Keratinocyte (primary cell): ENCODE measurements around the gene CAND2. TPM values are rescaled to one million over a fixed set of nuclear protein-coding genes. Genes with fewer than 3 reads are reported as not detected.
"Not testable (repeated sequence)": the region's sequence is repeated elsewhere in the genome, so short reads cannot be mapped to it uniquely, and the experiment has no call there.

ENCODE experiments used
- DNase-seq: peaks from one replicate; pipeline ENCODE4 v3.0.0-alpha.2; 2011; ENCODE audit warnings: low read depth, missing footprints, low spot score
- FAIRE-seq: peaks from 2 replicates; lab custom pipeline; 2011; peaks lifted over from hg19 to GRCh38; lab: Jason Lieb, UNC
- H2AFZ ChIP-seq: 2 replicates; pipeline ENCODE4 v1.6.0; 2012; ENCODE audit warnings: low read length, control low read depth, inconsistent platforms; ENCODE audit not compliant: control insufficient read depth
- H3K27ac ChIP-seq: 2 replicates; pipeline ENCODE4 v1.5.1; 2011; ENCODE audit warnings: low read length; ENCODE audit not compliant: control insufficient read depth, insufficient read depth
- H3K27me3 ChIP-seq: 3 replicates; pipeline ENCODE4 v1.6.0; 2011; ENCODE audit warnings: low read length; ENCODE audit not compliant: control insufficient read depth, insufficient read depth; ENCODE audit errors: extremely low read depth
- H3K36me3 ChIP-seq, 2 experiments: 2 replicates in 1 of 2; 3 replicates in 1 of 2; pipeline ENCODE4 v1.5.1; 2011; ENCODE audit warnings: low read length in 2 of 2, mild to moderate bottlenecking in 1 of 2; ENCODE audit not compliant: control insufficient read depth in 2 of 2, insufficient read depth in 2 of 2; ENCODE audit errors: extremely low read depth in 1 of 2
- H3K4me1 ChIP-seq: 3 replicates; pipeline ENCODE4 v1.5.1; 2011; ENCODE audit warnings: low read length; ENCODE audit not compliant: control insufficient read depth, insufficient read depth; ENCODE audit errors: extremely low read depth
- H3K4me2 ChIP-seq: 3 replicates; pipeline ENCODE4 v1.6.0; 2011; ENCODE audit warnings: low read depth, low read length; ENCODE audit not compliant: control insufficient read depth, insufficient read depth; ENCODE audit errors: extremely low read depth
- H3K4me3 ChIP-seq, 3 experiments: fragments of 200-600 bp in 1 of 3; sonication (generic) in 1 of 3; 2 replicates in 2 of 3; 3 replicates in 1 of 3; pipeline ENCODE4 v1.5.1; 2011 to 2016; ENCODE audit warnings: low read length in 3 of 3, mild to moderate bottlenecking in 3 of 3, control low read depth in 2 of 3, inconsistent platforms in 1 of 3, low read depth in 1 of 3, mixed read lengths in 1 of 3, mixed run types in 1 of 3, moderate library complexity in 1 of 3; ENCODE audit not compliant: control insufficient read depth in 2 of 3, insufficient read depth in 2 of 3; ENCODE audit errors: extremely low read depth in 1 of 3
- H3K79me2 ChIP-seq: 2 replicates; pipeline ENCODE4 v1.6.0; 2012; ENCODE audit warnings: low read length; ENCODE audit not compliant: control insufficient read depth, insufficient read depth
- H3K9ac ChIP-seq: 3 replicates; pipeline ENCODE4 v1.6.0; 2011; ENCODE audit warnings: low read length; ENCODE audit not compliant: control insufficient read depth, insufficient read depth; ENCODE audit errors: extremely low read depth
- H3K9me1 ChIP-seq: 3 replicates; pipeline ENCODE4 v1.6.0; 2011; ENCODE audit warnings: low read length; ENCODE audit not compliant: control insufficient read depth, insufficient read depth; ENCODE audit errors: extremely low read depth
- H3K9me3 ChIP-seq: 2 replicates; pipeline ENCODE4 v1.5.1; 2012; ENCODE audit warnings: low read depth, low read length; ENCODE audit not compliant: control insufficient read depth
- H4K20me1 ChIP-seq: 3 replicates; pipeline ENCODE4 v1.6.0; 2011; ENCODE audit warnings: low read length; ENCODE audit not compliant: control insufficient read depth, insufficient read depth; ENCODE audit errors: extremely low read depth
- EZH2 ChIP-seq: IDR thresholded peaks from one replicate; pipeline ENCODE4 v1.6.1; 2012; ENCODE audit warnings: inconsistent platforms, mild to moderate bottlenecking, low read length, moderate library complexity
- dilution Hi-C: fragments of 300-500 bp; cut with MboI; formaldehyde crosslinking; loops from one replicate; pipeline ENCODE4 v1.7.0; 2020; ENCODE audit warnings: low sequenced_read_pairs; ENCODE audit not compliant: extremely low pct_ligation_motif_present
- polyA plus RNA-seq, 5 experiments: library from polyadenylated mRNA; depleted of rRNA in 3 of 5; stranded (reverse) in 3 of 5; stranded (forward) in 1 of 5; unstranded in 1 of 5; fragments of >200 nt; gene quantifications; 1 replicate in 1 of 5; 2 replicates in 3 of 5; 3 replicates in 1 of 5; pipeline versions ENCODE4 v1.2.1 to v1.2.3, GENCODE V29; 2011 to 2012; ENCODE audit warnings: missing spikeins in 2 of 5, low read depth in 1 of 5, low replicate concordance in 1 of 5
- TF ChIP-seq, protein P1 (sequence below), 3 experiments: IDR thresholded peaks in 1 of 3; conservative IDR thresholded peaks in 1 of 3; optimal IDR thresholded peaks in 1 of 3; 2 replicates in 2 of 3; 3 replicates in 1 of 3; pipeline versions ENCODE3 to v1.5.1; 2011; ENCODE audit warnings: low read length in 3 of 3, mild to moderate bottlenecking in 3 of 3, moderate library complexity in 2 of 3, control low read depth in 1 of 3, inconsistent platforms in 1 of 3; ENCODE audit not compliant: insufficient read depth in 2 of 3; ENCODE audit errors: extremely low read depth in 1 of 3

Gene CAND2
- polyA plus RNA-seq, 1 donor (not counting 4 experiments of a cell fraction or from before 2014, with no cell fraction given) = 0.05 TPM

DNA sequence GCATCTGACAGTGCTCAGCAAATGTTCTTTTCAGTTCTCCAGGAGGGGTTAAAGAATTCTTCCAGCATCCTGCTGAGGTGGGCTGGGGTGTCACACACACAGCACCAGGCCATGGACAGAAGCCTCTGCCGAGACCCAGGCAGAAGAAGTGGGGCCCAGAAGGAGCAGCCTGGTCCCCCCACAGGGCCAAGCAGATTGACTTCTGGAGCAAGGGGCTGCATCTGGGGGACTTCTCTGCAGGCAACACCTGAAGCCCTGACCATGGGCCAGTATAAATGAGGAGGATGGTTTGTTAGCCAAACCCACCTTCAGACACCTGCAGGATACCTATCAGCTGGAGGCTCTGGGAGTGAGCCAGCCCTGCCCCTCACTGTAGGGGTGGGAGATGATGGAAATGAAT is 21.3 kb upstream of the CAND2 start:
- Histone ChIP-seq H3K79me2 (no peaks in the 10 kb centered on the region), H3K36me3 (no peaks in the 10 kb centered on the region), H3K9ac (no peak overlapping the region), H3K4me3 (no peak overlapping the region), H3K27me3 (no peaks in the 10 kb centered on the region), H4K20me1 (no peaks in the 10 kb centered on the region), H3K4me1 (no peaks in the 10 kb centered on the region), H3K9me3 (no peaks in the 10 kb centered on the region), H3K9me1 (no peaks in the 10 kb centered on the region), H3K27ac (no peak overlapping the region), H2AFZ (no peak overlapping the region), H3K4me2 (no peak overlapping the region)
- TF ChIP-seq, protein P1, sequence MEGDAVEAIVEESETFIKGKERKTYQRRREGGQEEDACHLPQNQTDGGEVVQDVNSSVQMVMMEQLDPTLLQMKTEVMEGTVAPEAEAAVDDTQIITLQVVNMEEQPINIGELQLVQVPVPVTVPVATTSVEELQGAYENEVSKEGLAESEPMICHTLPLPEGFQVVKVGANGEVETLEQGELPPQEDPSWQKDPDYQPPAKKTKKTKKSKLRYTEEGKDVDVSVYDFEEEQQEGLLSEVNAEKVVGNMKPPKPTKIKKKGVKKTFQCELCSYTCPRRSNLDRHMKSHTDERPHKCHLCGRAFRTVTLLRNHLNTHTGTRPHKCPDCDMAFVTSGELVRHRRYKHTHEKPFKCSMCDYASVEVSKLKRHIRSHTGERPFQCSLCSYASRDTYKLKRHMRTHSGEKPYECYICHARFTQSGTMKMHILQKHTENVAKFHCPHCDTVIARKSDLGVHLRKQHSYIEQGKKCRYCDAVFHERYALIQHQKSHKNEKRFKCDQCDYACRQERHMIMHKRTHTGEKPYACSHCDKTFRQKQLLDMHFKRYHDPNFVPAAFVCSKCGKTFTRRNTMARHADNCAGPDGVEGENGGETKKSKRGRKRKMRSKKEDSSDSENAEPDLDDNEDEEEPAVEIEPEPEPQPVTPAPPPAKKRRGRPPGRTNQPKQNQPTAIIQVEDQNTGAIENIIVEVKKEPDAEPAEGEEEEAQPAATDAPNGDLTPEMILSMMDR (optimal IDR thresholded peaks at IDR 0.05 in 1 of 3, IDR thresholded peaks at IDR 0.05 in 1 of 3, conservative IDR thresholded peaks at IDR 0.05 in 1 of 3; ENCODE audit: extremely low read depth in 1 of 3, insufficient read depth in 2 of 3, low read length in 3 of 3) = no peak
- TF ChIP-seq EZH2 = no peak
- DNase-seq (no peak), FAIRE-seq (no peak)
- dilution Hi-C loops = no loop called here

DNA sequence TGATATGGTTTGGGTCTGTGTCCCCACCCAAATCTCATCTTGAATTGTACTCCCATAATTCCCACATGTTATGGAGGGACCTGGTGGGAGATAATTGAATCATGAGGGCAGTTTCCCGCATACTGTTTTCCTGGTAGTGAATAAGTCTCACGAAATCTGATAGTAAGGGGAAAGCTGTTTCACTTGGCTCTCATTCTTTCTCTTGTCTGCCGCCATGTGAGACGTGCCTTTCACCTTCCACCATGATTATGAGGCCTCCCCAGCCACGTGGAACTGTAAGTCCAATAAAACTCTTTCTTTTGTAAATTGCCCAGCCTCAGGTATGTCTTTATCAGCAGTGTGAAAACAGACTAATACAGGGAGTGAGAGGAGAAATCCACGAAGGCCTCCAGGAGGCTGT is 20.5 kb upstream of the CAND2 start:
- H4K20me1 ChIP-seq, H3K36me3 ChIP-seq, FAIRE-seq, H3K9ac ChIP-seq, H3K9me1 ChIP-seq, H2AFZ ChIP-seq, H3K4me2 ChIP-seq, H3K4me1 ChIP-seq, DNase-seq, H3K4me3 ChIP-seq, H3K27ac ChIP-seq, dilution Hi-C loops, H3K27me3 ChIP-seq, H3K79me2 ChIP-seq, H3K9me3 ChIP-seq: not testable (repeated sequence)

DNA sequence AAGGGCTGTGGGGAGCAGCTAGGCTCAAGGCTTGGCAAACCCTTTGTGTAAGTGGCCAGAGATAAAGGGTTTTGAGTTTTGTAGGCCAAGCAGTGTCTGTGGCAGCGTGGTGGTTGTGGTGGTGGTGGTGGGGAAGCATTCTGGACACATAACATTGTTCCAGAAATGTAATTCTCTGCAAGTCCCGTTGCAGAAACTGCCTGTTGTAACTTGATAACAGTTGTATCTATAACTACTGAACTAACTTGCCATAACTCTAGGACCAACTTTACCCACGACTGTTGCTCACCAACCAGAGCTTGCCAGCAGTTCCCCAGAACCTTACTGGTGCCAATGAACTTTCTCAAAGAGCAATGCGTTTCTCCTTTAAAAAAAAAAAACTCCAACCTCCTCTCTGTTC is 19.3 kb upstream of the CAND2 start:
- Histone ChIP-seq H3K4me1 (no peaks in the 10 kb centered on the region), H3K27me3 (no peaks in the 10 kb centered on the region), H3K9me1 (no peaks in the 10 kb centered on the region), H3K4me2 (no peak overlapping the region), H3K4me3 (no peak overlapping the region), H3K9ac (no peak overlapping the region), H4K20me1 (no peaks in the 10 kb centered on the region), H2AFZ (no peak overlapping the region), H3K36me3 (no peaks in the 10 kb centered on the region), H3K79me2 (no peaks in the 10 kb centered on the region), H3K27ac (no peak overlapping the region), H3K9me3 (no peaks in the 10 kb centered on the region)
- DNase-seq (no peak), FAIRE-seq (no peak)
- dilution Hi-C loops = no loop called here
- TF ChIP-seq, protein P1 (optimal IDR thresholded peaks at IDR 0.05 in 1 of 3, IDR thresholded peaks at IDR 0.05 in 1 of 3, conservative IDR thresholded peaks at IDR 0.05 in 1 of 3; ENCODE audit: extremely low read depth in 1 of 3, insufficient read depth in 2 of 3, low read length in 3 of 3) = no peak
- TF ChIP-seq EZH2 = no peak
